HPDE6-E6E7 (cell line): ENCODE measurements around the gene NPW.

Source experiments
- DNase-seq: peaks from one replicate; pipeline ENCODE4 v3.0.0; 2011; ENCODE audit warnings: missing footprints; ENCODE audit errors: extremely low spot score

NPW gene

GRCh38 chr16:2053897-2054296 lies 34.3 kb downstream of the NPW start:
- DNase-seq, result no peak

- DNase-seq, result no peak
Measured at GRCh38 chr16:2054543-2055245, 35.1 kb downstream of the NPW start.

- no peak for DNase-seq
Measured at GRCh38 chr16:2056077-2056476, 36.5 kb downstream of the NPW start.

GRCh38 chr16:2056681-2057407 lies 37.3 kb downstream of the NPW start:
- no peak for DNase-seq

DNA sequence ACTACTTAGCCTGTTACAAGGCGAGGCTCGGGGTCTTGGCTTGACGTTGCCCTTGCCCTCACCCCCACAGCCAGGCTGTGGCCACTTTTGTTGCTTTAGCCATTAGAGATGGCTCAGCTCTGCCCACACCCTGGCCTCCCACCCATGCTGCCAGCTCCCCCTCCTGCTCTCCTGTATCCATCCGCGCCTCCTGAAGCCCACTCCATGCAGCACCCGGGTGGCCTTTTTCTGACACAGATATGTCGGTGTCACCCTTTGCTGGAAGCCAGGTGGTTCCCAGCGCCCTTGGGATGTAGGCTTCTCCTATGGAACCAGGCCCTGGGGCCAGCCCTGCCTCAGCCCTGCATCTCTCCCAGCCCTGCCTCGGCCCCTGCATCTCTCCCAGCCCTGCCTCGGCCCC lies 37.9 kb downstream of the NPW start:
- no peak for DNase-seq

DNA sequence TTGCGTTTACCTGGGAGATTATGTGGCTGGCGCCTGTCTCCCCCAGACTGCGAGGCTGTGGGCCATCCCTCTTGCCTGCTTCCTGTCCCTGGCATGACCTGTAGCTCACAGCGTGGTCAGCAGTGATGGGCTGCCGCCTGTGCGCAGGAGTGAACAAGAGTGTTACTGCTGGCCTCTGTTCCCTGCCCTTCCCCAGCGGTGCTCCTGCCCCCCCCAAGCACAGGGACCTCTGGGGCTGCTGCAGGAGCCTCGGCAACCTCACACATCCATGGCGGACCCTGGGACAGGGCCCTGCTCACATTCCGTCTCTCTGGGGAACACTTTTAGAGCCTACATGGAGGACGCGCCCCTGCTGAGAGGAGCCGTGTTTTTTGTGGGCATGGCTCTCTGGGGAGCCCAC lies 38.8 kb downstream of the NPW start:
- no peak for DNase-seq

- DNase-seq, result no peak
Measured at GRCh38 chr16:2058872-2059271, 39.3 kb downstream of the NPW start.

GRCh38 chr16:2060346-2060745 lies 40.8 kb downstream of the NPW start:
- no peak for DNase-seq

DNA sequence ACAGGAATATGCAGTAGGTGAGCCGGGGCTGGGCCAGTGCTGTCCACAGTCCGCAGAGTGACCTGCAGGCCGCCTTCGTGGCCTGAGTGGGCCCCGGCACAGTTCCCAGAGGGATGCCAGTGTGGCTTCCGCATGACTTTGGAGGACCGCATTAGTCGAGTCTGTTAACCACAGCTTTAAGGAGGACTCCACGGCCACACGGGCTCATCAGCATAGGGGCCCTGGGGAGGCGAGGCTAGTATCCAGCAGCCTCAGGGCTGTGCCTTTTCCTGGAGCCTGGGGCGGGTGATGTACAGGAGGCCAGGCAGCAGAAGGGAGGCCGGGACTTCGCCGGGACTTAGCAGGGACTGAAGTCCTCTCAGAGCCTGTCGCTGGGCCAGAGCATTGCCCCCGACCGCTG lies 41.4 kb downstream of the NPW start:
- no peak for DNase-seq

- no peak for DNase-seq
Measured at GRCh38 chr16:2061526-2061925, 41.9 kb downstream of the NPW start.

GRCh38 chr16:2062801-2063200 lies 43.2 kb downstream of the NPW start:
- no peak for DNase-seq

DNA sequence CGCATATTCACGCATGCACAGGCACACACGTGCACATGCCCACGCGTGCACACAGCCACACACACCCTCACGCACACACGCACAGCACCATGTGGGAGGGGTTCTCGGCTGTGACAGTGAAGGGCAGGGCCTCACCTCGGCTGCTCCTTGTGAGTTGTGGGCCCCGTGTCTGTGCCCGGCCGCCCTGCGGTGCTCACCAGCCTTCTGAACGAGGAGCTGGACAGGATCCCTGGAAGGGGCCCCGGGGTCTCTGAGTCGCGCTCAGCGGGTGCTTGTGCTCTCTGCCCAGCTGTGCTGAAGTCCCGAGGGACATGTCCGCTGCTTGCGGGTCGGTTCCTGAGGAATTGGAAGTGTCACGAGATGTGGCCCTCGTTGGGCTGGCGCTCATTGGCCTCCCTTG lies 44.3 kb downstream of the NPW start:
- no peak for DNase-seq

GRCh38 chr16:2064368-2064945 lies 44.9 kb downstream of the NPW start:
- no peak for DNase-seq

GRCh38 chr16:2066139-2066538 lies 46.6 kb downstream of the NPW start:
- DNase-seq, result no peak
